DOHH2 (cell line): ENCODE measurements around the gene ADGRL3.
"Not testable (repeated sequence)": the region's sequence is repeated elsewhere in the genome, so short reads cannot be mapped to it uniquely, and the experiment has no call there.

ENCODE experiments used
- H3F3A ChIP-seq: fragments of 200-600 bp; sonication (generic), shearing (Covaris generic); 2 replicates; pipeline ENCODE4 v1.6.0; 2016; ENCODE audit warnings: antibody characterized with exemption, mild to moderate bottlenecking; ENCODE audit not compliant: control insufficient read depth, insufficient read depth
- H3K27ac ChIP-seq: fragments of 200-600 bp; sonication (generic); 2 replicates; pipeline ENCODE4 v1.5.1; 2014; ENCODE audit warnings: low read depth, mild to moderate bottlenecking, low read length, moderate library complexity
- H3K27me3 ChIP-seq: fragments of 200-600 bp; sonication (generic); 2 replicates; pipeline ENCODE4 v1.6.1; 2014; ENCODE audit warnings: mild to moderate bottlenecking, low read length, mixed read lengths; ENCODE audit not compliant: control insufficient read depth
- H3K36me3 ChIP-seq: fragments of 200-600 bp; sonication (generic); 2 replicates; pipeline ENCODE4 v1.6.1; 2014; ENCODE audit warnings: mild to moderate bottlenecking, low read length, moderate library complexity, mixed read lengths; ENCODE audit not compliant: control insufficient read depth
- H3K4me1 ChIP-seq: fragments of 200-600 bp; sonication (generic); 2 replicates; pipeline ENCODE4 v1.6.1; 2014; ENCODE audit warnings: mild to moderate bottlenecking, low read length, mixed read lengths; ENCODE audit not compliant: control insufficient read depth
- H3K4me2 ChIP-seq: fragments of 200-600 bp; sonication (generic); 2 replicates; pipeline ENCODE4 v1.6.0; 2014; ENCODE audit warnings: mild to moderate bottlenecking, low read length, moderate library complexity
- H3K4me3 ChIP-seq: fragments of 200-600 bp; sonication (generic); 2 replicates; pipeline ENCODE4 v1.5.1; 2014; ENCODE audit warnings: mild to moderate bottlenecking, low read length, mixed read lengths
- H3K79me2 ChIP-seq: fragments of 200-600 bp; sonication (generic); 2 replicates; pipeline ENCODE4 v1.6.1; 2014; ENCODE audit warnings: mild to moderate bottlenecking, low read length, mixed read lengths; ENCODE audit not compliant: control insufficient read depth
- H3K9me2 ChIP-seq: fragments of 200-600 bp; sonication (generic); replicated peaks from 2 replicates; pipeline ENCODE4 v1.6.1; 2014; ENCODE audit warnings: mild to moderate bottlenecking, low read length, mixed read lengths; ENCODE audit not compliant: control insufficient read depth
- H3K9me3 ChIP-seq: fragments of 200-600 bp; sonication (generic); 2 replicates; pipeline ENCODE4 v1.6.1; 2014; ENCODE audit warnings: antibody characterized with exemption, low read length, mixed read lengths; ENCODE audit not compliant: control insufficient read depth, insufficient read depth
- H4K20me1 ChIP-seq: fragments of 200-600 bp; sonication (generic); 2 replicates; pipeline ENCODE4 v1.6.0; 2014; ENCODE audit warnings: low read depth, mild to moderate bottlenecking, antibody characterized with exemption, low read length, moderate library complexity; ENCODE audit not compliant: control insufficient read depth, insufficient read depth
- CTCF ChIP-seq: fragments of 200-600 bp; sonication (generic); IDR thresholded peaks from one replicate; pipeline ENCODE4 v1.5.1; 2014; ENCODE audit warnings: antibody characterized with exemption, mild to moderate bottlenecking, low read depth, low read length; ENCODE audit not compliant: poor library complexity, severe bottlenecking
- EZH2phosphoT487 ChIP-seq: fragments of 200-600 bp; sonication (generic); IDR thresholded peaks from 2 replicates; pipeline ENCODE4 v1.6.1; 2017; ENCODE audit warnings: borderline replicate concordance, mild to moderate bottlenecking, antibody characterized with exemption, low read length, moderate library complexity, mixed read lengths

ADGRL3 gene

GRCh38 chr4:61501812-61502211 lies 301.7 kb downstream of the ADGRL3 start:
- TF ChIP-seq CTCF (no peak), EZH2phosphoT487 (no peak)
- no peaks in the 10 kb centered on the region for H3K79me2 ChIP-seq
- no peaks in the 10 kb centered on the region for H3K27me3 ChIP-seq

GRCh38 chr4:61505773-61506685 lies 305.9 kb downstream of the ADGRL3 start:
- Histone ChIP-seq H3K9me3 (no peaks in the 10 kb centered on the region), H3K9me2 (no peaks in the 10 kb centered on the region), H3K4me3 (no peak overlapping the region), H3K4me1 (no peaks in the 10 kb centered on the region), H3K36me3 (no peaks in the 10 kb centered on the region), H3K27me3 (no peaks in the 10 kb centered on the region), H3K79me2 (no peaks in the 10 kb centered on the region), H3K4me2 (no peak overlapping the region), H4K20me1 (no peaks in the 10 kb centered on the region), H3F3A (no peaks in the 10 kb centered on the region), H3K27ac (no peak overlapping the region)
- no peak for TF ChIP-seq EZH2phosphoT487
- TF ChIP-seq CTCF: no peak

More at GRCh38 chr4:61501812-61502211, 301.7 kb downstream of the ADGRL3 start:
- 0 out of 2 replicates have a peak, but pooled peaks cover 2% of the 10 kb centered on the region for H3K9me2 ChIP-seq
- H3K36me3 ChIP-seq: no peaks in the 10 kb centered on the region
- no peaks in the 10 kb centered on the region for H3K9me3 ChIP-seq
- H3F3A ChIP-seq: no peaks in the 10 kb centered on the region
- H3K27ac ChIP-seq: no peak overlapping the region
- no peaks in the 10 kb centered on the region for H4K20me1 ChIP-seq
- no peaks in the 10 kb centered on the region for H3K4me1 ChIP-seq
- no peak overlapping the region for H3K4me3 ChIP-seq
- no peak overlapping the region for H3K4me2 ChIP-seq

GRCh38 chr4:61507091-61507490 lies 307.0 kb downstream of the ADGRL3 start:
- H3K36me3 ChIP-seq: no peaks in the 10 kb centered on the region
- no peaks in the 10 kb centered on the region for H3K27me3 ChIP-seq
- H3K9me2 ChIP-seq: no peaks in the 10 kb centered on the region
- H3F3A ChIP-seq: no peaks in the 10 kb centered on the region
- H3K4me3 ChIP-seq: no peak overlapping the region
- H3K4me1 ChIP-seq: no peaks in the 10 kb centered on the region
- no peaks in the 10 kb centered on the region for H3K9me3 ChIP-seq
- TF ChIP-seq EZH2phosphoT487: no peak
- no peak for TF ChIP-seq CTCF
- no peaks in the 10 kb centered on the region for H4K20me1 ChIP-seq
- no peaks in the 10 kb centered on the region for H3K79me2 ChIP-seq
- H3K27ac ChIP-seq: no peak overlapping the region
- H3K4me2 ChIP-seq: no peak overlapping the region

GRCh38 chr4:61509721-61510241 lies 309.7 kb downstream of the ADGRL3 start:
- not testable (repeated sequence) for H3K9me2 ChIP-seq, H3F3A ChIP-seq, H3K27me3 ChIP-seq, H3K36me3 ChIP-seq, H3K4me1 ChIP-seq, H3K27ac ChIP-seq, H3K9me3 ChIP-seq, H3K79me2 ChIP-seq, H3K4me3 ChIP-seq, H3K4me2 ChIP-seq, H4K20me1 ChIP-seq
